Esophagus squamous epithelium (tissue), 5 donors: ENCODE results near the gene RAB41. TPM values are rescaled to one million over a fixed set of nuclear protein-coding genes. Genes with fewer than 3 reads are reported as not detected.
"Not testable (repeated sequence)": the region's sequence is repeated elsewhere in the genome, so short reads cannot be mapped to it uniquely, and the experiment has no call there.

Source experiments
- DNase-seq: peaks from one replicate; lab custom pipeline; 2025; lab: John Stamatoyannopoulos, UW
- H3K27ac ChIP-seq, 4 donors: fragments of 200-600 bp; sonication (generic); one replicate each; pipeline ENCODE4 v1.5.1; 2016 to 2019; ENCODE audit warnings: mild to moderate bottlenecking in 1 of 4
- H3K27me3 ChIP-seq, 4 donors: fragments of 200-600 bp; sonication (generic); 1 replicate in 3 of 4; 2 replicates in 1 of 4; pipeline versions ENCODE4 v1.5.1 to v1.6.0; 2017 to 2021; ENCODE audit warnings: antibody characterized with exemption in 1 of 4
- H3K36me3 ChIP-seq, 3 donors: fragments of 200-600 bp; sonication (generic); one replicate each; pipeline ENCODE4 v1.5.1; 2016 to 2019
- H3K4me1 ChIP-seq, 3 donors: fragments of 200-600 bp; sonication (generic); one replicate each; pipeline ENCODE4 v1.5.1; 2017 to 2019
- H3K4me3 ChIP-seq, 4 donors: fragments of 200-600 bp; sonication (generic); 1 replicate in 3 of 4; 2 replicates in 1 of 4; pipeline ENCODE4 v1.5.1; 2016 to 2019; ENCODE audit warnings: mild to moderate bottlenecking in 2 of 4, moderate library complexity in 1 of 4
- H3K9me3 ChIP-seq, 3 donors: fragments of 200-600 bp; sonication (generic); one replicate each; pipeline ENCODE4 v1.5.1; 2016 to 2019
- POLR2A ChIP-seq, 4 donors: fragments of 450-650 bp; IDR thresholded peaks; one replicate each; pipeline ENCODE4 v1.6.1; 2017; ENCODE audit warnings: antibody characterized with exemption in 4 of 4, mild to moderate bottlenecking in 4 of 4, moderate library complexity in 3 of 4
- WGBS, 2 donors: methylation state at CpG; one replicate each; pipeline ENCODE4 v1.1.5; 2018; 5-methylcytosine and 5-hydroxymethylcytosine counted together
- intact Hi-C: fragments of 100-400 bp; cut with DNase I; formaldehyde crosslinking; loops from one replicate; pipeline ENCODE4 v1.15.0; 2022
- total RNA-seq, 4 donors: library from RNA; depleted of rRNA; stranded (reverse); fragments of >200 nt; gene quantifications; one replicate each; pipeline ENCODE4 v1.1.0, GENCODE V29; 2016
- TF ChIP-seq, protein P1 (sequence below), 6 experiments: fragments of 450-650 bp in 4 of 6; fragments of 200-600 bp in 2 of 6; sonication (generic) in 2 of 6; IDR thresholded peaks; one replicate each; pipeline ENCODE4 v1.5.1; 2016 to 2019; ENCODE audit warnings: antibody characterized with exemption in 6 of 6, mild to moderate bottlenecking in 4 of 6, moderate library complexity in 4 of 6
- donor health status: DM: yes; HTN: yes; CAD: no.

RAB41 gene
- total RNA-seq, 4 donors from 2014 or later: not detected

DNA sequence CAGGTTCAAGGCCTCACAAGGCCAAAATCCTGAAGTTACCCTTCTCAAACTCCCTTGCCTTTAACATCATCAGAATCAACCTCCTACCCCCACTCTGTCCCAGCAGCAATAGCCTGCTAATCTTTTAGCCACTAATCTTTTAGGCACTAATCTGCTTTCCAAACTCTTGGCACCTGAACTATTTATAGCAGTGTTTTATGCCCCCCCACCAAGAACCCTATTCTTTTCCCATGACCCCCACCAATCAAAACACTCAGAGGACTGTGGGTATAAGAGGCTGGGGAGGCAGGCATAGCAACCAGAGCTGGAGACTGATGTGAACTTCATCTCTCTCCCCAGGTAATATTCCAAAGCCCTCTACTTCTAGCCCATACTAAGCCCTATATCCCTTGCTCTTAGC lies 13.9 kb upstream of the RAB41 start, which contains the start of gene ARR3:
ARR3 (plus strand) TSS at position 301 of the 400 bp plus-strand sequence. CDS start 1,052 bp downstream, outside the sequence.
- no peaks in the 10 kb centered on the region for H3K27me3 ChIP-seq
- H3K9me3 ChIP-seq: no peaks in the 10 kb centered on the region
- no peak within 1 kb of the TSS for H3K27ac ChIP-seq
- TF ChIP-seq, protein P1, sequence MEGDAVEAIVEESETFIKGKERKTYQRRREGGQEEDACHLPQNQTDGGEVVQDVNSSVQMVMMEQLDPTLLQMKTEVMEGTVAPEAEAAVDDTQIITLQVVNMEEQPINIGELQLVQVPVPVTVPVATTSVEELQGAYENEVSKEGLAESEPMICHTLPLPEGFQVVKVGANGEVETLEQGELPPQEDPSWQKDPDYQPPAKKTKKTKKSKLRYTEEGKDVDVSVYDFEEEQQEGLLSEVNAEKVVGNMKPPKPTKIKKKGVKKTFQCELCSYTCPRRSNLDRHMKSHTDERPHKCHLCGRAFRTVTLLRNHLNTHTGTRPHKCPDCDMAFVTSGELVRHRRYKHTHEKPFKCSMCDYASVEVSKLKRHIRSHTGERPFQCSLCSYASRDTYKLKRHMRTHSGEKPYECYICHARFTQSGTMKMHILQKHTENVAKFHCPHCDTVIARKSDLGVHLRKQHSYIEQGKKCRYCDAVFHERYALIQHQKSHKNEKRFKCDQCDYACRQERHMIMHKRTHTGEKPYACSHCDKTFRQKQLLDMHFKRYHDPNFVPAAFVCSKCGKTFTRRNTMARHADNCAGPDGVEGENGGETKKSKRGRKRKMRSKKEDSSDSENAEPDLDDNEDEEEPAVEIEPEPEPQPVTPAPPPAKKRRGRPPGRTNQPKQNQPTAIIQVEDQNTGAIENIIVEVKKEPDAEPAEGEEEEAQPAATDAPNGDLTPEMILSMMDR (IDR thresholded peaks at IDR 0.05): no peak
- no peak for TF ChIP-seq POLR2A (IDR thresholded peaks at IDR 0.05)
- no peaks in the 10 kb centered on the region for H3K36me3 ChIP-seq
- no peak within 1 kb of the TSS for H3K4me3 ChIP-seq
- DNase-seq: no peak
- H3K4me1 ChIP-seq: no peaks in the 10 kb centered on the region
- intact Hi-C loops: no loop called here

DNA sequence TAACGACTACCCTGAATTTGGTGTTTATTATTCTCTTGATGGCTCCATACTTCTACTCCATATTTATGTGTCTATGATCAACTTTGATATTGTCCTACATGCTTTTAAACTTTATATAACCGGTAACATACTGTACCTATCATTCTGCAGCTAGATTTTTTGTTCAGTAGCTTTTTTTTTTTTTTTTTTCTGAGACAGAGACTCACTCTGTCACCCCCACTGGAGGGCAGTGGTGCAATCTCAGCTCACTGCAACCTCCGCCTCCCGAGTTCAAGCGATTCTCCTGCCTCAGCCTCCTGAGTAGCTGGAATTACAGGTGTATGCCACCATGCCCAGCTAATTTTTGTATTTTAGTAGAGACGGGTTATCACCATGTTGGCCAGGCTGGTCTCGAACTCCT lies 7.9 kb upstream of the RAB41 start:
- intact Hi-C loops, H3K4me1 ChIP-seq, H3K27me3 ChIP-seq, H3K36me3 ChIP-seq, H3K4me3 ChIP-seq, H3K9me3 ChIP-seq, DNase-seq, H3K27ac ChIP-seq: not testable (repeated sequence)
- WGBS, 2 donors: 71 to 87% methylated on average over 2 to 7 of the region's 7 CpGs

DNA sequence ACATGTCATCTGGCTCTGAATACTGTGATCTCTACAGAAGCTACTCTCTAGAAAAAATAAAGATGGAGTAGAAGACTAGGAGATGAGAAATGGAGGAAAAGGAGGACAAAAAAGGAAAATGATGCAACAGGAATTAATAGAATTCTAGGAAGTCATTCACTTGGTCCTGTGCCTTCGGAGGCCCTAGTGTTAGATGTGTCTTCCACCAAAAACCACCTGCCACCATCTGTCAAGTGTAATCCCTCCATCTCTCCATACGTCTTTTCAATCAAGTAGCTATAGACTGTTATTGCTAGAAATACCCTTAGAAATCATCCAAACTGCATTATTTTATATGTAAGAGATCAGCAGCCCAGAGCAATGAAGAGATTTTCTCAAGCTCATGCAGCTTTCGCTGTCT lies 2.9 kb upstream of the RAB41 start:
- 68 to 91% methylated on average over 3 of the region's 3 CpGs for WGBS, 2 donors
- Histone ChIP-seq H3K4me3 (no peak overlapping the region), H3K27ac (no peak overlapping the region), H3K9me3 (no peaks in the 10 kb centered on the region), H3K27me3 (no peaks in the 10 kb centered on the region), H3K4me1 (no peaks in the 10 kb centered on the region), H3K36me3 (peaks cover 0 to 7% (median 0%) of the 10 kb centered on the region in 3 donors)
- DNase-seq: no peak
- intact Hi-C loops: no loop called here
- TF ChIP-seq POLR2A (IDR thresholded peaks at IDR 0.05): no peak
- TF ChIP-seq, protein P1 (IDR thresholded peaks at IDR 0.05): no peak

DNA sequence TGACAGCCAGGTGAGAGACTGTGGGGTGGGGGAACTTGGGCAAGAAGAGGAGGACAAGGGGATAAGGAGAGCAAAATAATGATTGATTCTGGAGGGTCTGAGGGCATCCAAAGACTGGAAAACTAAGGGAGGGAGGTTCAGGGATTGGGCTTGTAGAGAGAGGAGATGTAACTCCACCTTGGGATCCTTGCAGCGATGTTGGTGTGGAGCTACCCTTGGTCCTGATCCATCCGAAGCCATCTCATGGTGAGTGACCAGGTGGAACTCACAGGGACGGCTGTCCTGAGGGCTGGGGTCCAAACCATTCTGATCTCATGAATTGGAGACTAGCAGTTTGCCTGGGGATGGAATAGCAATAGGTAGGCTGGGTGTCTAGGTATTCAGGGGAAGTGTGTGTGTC lies 1.4 kb upstream of the RAB41 start:
- 78% methylated on average over 3 of the region's 3 CpGs; no CpG with 5 or more reads in 1 of the 2 donors for WGBS, 2 donors
- no peaks in the 10 kb centered on the region for H3K4me1 ChIP-seq
- H3K27me3 ChIP-seq: no peaks in the 10 kb centered on the region
- no peak for TF ChIP-seq POLR2A (IDR thresholded peaks at IDR 0.05)
- TF ChIP-seq, protein P1 (IDR thresholded peaks at IDR 0.05): no peak
- H3K4me3 ChIP-seq: no peak overlapping the region
- DNase-seq: no peak
- intact Hi-C loops: no loop called here
- no peak overlapping the region for H3K27ac ChIP-seq
- H3K9me3 ChIP-seq: no peaks in the 10 kb centered on the region
- H3K36me3 ChIP-seq: peaks cover 0 to 14% (median 0%) of the 10 kb centered on the region in 3 donors

DNA sequence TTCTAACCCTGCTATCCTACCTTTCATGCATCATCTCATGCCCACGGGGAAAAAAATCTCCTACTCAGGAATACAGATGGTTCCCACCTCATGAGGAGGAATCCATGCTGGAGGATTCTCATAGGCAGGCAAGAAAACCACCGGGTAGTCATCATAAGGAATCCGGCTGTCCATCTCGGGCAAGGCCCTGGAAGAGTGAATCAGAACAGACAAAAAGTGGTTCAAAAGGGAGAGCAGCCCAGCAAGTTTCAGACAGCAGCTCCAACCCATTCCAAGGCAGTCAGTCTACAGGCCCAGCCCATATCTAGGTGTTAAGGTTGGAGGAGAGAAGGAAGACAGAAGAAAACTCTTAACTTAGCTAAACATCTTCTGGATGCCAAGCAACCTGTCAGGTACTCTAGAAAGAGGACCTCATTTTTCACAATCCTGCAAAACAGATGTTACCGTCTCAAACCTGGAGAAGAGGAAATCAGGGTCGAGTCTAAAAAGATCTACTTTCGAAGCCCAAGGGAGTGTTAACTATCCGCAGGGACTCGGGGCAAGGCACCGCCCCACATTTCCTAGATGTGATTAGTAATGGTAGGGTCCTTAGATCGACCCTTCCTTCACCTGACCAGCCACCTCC lies 7.3 kb downstream of the RAB41 start:
- no peak for DNase-seq
- 38 to 80% methylated on average over 1 to 11 of the region's 11 CpGs for WGBS, 2 donors
- TF ChIP-seq, protein P1 (IDR thresholded peaks at IDR 0.05): no peak
- TF ChIP-seq POLR2A (IDR thresholded peaks at IDR 0.05): no peak

More for the DNA sequence above, 7.3 kb downstream of the RAB41 start:
- H3K27ac ChIP-seq: peak overlapping the region; percentile 76 to 86 (median 83)
- H3K4me1 ChIP-seq: peaks cover 0 to 19% (median 5%) of the 10 kb centered on the region in 3 donors
- intact Hi-C loops: no loop called here
- no peaks in the 10 kb centered on the region for H3K27me3 ChIP-seq
- H3K36me3 ChIP-seq: peaks cover 0 to 35% (median 0%) of the 10 kb centered on the region in 3 donors
- H3K9me3 ChIP-seq: no peaks in the 10 kb centered on the region
- peak overlapping the region; percentile 43 to 67 (median 56) for H3K4me3 ChIP-seq
